ENCODE data around the gene GPR4.

GRCh38 chr19:45645631-45646344 is 43.8 kb upstream of the GPR4 start:
- TF ChIP-seq POLR2A (IDR thresholded peaks at IDR 0.05) (no peak), POLR2AphosphoS5 (IDR thresholded peaks at IDR 0.05) (no peak), CTCF (IDR thresholded peaks at IDR 0.05) (no peak)

Data from breast epithelium (tissue), 3 donors.